ENCODE data around the gene TNFAIP3.

TNFAIP3 gene

DNA sequence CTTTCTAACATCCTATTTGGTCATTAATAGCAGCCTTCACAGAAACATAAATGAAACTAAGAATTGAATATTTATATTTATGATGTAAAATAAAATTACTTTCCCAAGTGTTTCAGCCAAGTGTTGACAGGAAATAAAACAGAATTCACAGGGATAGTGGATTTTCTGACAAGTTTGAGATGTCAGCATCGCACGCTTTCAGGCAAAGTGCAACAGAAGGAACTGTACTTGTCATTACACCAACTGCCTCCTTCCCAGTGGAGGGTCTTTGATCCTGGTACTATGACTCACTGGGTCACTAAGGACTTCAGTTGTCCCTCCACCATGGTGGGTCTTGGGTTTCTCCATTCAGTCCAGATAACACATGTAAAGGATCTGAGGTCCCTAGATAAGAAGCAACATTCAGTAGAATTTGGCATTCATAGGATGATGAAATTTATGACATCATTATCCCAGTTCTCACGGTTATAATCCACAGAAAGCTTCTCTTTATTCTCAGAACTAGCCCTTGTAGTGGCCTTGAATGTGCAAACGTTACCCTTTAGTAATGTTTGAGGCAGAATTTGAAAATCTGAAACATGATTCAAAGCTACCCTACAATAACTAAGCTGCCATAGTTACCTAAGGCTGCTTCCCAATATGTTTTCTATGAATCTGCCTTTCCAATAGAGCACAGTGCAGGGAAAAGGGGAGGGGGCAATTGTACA, 3.8 kb upstream of the TNFAIP3 start:
- FAIRE-seq, result no peak

DNA sequence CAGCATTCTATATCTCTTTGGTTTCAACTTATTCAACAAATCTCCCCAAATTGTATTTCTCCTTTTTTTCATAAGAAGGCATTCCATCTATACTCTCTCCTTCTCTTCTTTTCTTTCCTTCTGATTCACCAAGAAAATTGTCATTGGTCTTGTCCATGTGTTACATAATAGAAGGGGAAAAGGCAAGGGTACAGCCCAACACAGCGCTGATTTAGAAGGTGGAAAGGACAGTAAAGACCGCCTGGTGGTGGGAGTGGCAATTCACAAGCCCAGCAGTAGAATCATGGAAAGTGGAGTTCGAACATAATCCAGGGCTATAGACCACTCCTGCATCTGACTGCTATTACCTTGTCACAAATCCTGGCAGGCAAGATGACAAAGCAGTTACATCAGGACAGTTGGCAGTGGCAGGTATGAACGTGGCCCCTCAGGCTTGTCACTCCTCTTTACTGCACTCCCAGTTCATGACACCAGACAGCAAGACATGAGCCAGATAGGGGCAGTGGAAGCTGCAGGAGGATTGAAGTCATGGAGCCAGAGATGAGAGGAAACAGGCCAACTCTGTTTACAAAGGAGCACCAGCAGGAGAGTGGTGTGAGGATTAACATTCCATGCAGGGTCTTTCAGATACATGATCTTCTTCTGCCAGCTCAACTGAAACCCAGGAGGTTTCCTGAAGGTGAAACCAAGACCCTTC, 2.1 kb upstream of the TNFAIP3 start:
- FAIRE-seq (no peak), DNase-seq (ENCODE audit: low spot score) (no peak)

More for the DNA sequence above, 3.8 kb upstream of the TNFAIP3 start:
- DNase-seq (ENCODE audit: low spot score), result no peak

DNA sequence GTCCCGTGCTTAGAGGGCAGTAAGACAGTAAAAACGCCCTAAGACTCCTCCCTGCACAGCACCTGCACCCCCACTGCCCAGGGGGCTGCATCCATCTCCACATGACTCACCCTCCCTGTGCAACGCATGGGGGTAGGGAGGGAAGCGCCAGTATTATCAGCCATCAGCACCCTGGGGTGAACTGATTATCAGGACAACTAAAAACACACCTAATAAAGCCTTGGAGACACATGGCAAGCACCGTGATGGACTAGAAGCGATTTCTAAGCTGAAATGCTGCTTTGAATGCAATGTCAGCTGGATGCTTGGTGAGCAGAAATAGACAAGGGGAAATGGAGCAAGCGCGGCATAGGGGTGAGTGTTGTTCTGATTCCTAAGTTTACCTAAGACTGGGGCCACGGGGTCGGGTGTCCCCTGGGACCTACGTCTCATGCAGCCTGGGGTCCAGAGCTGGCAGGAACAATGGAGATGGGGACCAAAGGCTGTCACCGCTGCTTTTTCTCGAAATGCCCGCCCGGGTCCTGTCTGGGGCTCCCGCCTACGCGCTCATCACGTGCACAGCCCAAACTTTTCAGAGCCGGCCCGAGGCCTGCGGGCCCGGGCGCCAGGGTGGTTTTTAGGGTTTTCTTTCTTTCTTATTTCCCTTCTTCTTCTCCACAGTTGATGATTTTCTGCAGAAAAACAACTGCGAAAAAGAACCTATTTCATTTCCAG, 702 bp upstream of the TNFAIP3 start:
- no peak for FAIRE-seq
- DNase-seq (ENCODE audit: low spot score), result peak; percentile 47

DNA sequence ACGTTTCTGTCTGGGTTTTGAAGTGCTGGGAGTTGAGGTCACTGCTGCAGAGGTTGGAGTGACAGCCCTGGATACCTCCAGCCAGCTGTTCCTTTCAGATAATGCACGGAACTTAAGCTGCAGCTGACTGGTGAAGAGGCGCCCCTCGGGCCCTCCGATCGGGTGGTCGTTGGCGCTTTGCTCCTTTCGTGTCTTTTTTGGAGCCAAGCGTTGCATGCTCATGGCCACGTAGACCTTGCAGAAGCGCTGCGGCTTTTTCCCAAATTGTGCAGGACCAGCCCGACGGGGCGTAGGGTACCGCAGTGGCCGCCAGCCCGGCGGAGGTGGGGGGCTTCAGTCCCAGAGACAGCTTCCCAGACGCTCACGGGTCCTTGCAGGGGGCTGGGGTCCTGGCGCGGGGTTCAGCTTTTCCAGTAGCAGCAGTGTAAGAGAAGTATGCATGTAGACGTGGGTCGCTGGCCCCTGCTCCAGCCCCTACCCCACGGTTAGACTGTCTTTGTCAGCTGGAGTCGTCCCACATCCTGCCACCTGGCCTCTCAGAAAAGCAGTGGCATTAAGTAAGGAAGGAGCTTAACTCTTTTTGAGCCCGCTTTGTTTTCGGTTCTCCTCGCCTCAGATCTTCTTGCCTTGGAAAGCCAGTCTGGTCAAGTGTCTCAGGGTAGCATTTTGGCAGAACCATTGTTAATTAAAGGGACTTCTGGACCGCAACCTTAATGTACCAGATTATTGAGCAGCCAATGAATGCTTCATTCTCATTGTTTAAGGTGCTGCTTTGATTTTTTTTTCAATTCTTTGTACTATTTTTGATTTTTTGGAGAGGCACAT, 838 bp downstream of the TNFAIP3 start:
- DNase-seq (ENCODE audit: low spot score) (peak; percentile 27), FAIRE-seq (no peak)

DNA sequence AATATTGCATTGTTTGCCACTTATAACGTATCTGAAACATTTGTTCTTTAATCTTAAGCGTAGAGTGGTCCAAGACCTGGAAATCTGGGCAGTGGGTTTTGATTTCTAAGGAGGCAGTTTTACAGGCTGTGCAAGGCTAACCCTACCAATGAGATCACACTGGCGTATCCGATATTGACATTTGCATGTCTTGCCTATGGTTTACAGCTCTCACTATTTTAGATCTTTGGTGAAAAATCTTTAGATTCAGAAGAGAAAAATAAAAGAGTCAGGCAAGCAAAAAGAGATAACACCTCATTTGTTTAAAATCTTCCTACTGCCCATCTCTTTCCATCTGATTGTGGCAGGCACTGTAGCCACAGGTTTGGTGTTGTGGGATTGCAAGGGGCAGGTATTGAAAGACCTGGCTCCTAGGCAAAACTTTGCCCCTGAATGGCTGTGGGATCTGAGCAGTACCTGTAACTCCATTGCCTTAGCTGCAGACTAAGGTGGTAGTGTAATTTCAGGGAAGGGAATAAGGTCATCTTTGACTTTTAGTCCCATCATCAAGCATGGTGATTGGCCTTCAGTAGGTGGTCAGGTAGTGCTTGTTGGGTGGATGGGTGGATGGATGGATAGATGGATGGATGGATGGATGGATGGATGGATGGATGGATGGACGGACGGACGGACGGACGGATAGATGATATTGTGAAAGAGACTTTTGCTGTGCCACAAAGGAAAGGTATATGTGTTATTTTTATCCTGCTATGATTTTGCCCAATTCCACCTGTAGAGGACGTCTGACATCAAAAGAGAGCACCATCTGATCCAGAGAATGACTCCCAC, 1.9 kb downstream of the TNFAIP3 start:
- DNase-seq (ENCODE audit: low spot score) (no peak), FAIRE-seq (no peak)

DNA sequence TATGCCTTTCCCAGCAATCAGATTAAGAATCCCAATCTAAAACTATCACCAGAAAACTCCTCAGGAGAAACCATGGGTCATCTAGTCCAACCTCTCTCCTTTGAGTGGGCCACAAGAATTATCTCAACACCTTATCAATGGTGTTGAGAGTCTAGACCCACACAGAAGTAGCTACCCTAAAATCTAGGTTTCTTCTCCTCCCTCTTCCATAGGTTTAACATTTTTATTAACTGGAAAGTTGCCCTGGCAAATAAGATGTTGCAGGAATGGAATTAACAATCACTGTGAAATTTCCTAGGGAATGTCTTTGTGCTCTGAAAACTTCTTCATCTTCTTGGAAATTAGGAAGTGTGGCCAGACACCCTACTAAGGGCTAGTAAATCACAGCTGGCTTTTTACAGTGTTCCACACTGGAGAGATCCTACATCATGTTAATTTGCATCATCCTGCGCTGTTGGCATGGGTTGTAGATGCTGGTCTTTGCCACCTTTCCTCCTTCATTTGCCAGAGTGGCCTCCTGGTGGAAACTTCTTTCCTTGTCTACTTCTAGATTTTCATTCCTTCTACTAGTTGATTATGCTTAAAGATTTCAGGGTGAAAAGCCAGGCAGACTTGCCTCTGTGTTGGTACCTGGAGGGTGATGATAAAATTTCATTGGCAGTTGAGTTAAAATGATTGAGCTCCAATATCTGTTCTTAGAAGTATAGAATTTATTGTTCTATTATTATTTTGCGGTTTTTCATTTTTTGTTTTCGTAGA, 2.7 kb downstream of the TNFAIP3 start:
- DNase-seq (ENCODE audit: low spot score), result no peak
- no peak for FAIRE-seq

DNA sequence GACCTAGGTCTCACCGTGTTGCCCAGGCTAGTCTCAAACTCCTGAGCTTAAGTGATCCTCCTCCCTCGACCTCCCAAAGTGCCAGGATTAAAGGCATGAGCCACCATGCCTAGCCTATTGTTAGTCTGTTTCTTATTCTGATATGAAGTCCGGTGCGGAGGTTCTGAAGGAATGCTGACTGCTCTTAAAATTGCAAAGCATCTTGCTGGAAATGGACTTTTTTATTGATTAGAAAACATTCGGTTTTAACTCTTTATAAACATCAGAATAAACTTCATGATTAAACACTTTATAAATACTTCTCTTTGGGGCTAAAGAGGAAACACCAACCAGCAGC, 3.2 kb downstream of the TNFAIP3 start:
- no peak for FAIRE-seq

DNA sequence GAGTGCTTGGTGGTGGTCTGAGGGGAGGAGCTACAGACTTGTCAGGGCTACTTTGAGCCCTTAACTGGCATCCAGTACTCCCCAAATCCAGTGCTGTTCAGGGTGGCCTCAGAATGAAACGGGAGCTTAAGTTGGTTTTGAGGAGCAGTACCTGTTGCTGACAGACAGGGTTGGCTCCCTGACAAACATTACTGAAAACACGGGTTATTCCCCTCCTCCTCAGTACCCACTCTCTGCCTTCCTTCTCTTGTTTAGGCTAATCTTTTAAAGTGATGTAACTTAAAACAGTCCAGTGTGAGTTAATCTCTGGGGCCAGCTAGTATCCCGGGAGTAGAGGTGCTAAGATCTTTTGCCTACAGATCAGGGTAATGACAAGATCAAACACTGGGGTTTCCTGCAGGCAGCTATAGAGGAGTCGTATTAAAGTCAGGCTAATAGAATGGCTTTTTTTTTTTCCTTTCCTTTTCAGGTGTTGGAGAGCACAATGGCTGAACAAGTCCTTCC, 3.7 kb downstream of the TNFAIP3 start:
- DNase-seq (ENCODE audit: low spot score), result no peak
- no peak for FAIRE-seq

More for the DNA sequence above, 3.2 kb downstream of the TNFAIP3 start:
- DNase-seq (ENCODE audit: low spot score), result no peak

DNA sequence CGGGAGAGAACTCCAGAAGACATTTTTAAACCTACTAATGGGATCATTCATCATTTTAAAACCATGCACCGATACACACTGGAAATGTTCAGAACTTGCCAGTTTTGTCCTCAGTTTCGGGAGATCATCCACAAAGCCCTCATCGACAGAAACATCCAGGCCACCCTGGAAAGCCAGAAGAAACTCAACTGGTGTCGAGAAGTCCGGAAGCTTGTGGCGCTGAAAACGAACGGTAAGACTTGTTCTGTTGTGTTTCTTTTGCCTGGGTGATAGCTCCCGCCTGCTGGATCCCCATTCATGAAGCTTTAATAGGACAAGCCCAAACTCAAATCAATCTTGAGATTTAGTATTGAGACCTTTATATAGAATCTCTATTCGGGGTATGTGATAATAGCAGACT, 4.2 kb downstream of the TNFAIP3 start:
- DNase-seq (ENCODE audit: low spot score), result no peak
- no peak for FAIRE-seq

DNA sequence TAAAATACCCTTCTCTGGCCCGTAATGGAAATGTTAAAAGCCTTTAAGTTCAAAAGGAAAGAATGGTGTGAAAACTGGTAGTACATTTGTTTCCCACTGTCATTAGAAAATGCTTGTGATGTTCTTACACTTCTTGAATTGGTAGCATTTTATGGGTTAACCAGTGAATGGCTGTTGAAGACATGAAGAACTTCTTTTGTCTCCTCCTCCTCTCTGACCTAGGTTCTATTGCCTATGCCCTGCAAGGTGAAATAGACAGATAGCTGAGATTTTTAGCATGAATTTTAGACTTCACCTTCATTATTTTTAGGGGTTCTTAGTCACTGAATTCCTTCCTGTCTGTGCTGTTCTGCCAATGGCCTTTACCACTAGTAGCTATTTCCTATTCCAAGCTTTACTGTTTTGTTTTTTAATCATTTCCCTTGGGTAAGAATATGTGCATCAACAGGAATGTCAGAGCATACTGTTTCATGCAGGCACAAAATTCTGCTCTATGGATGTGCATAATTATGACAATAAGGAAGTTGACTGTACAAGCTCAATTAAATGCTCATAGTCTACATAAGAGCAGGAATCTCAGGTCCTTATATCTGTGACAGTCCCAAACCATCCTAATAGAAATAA, 4.9 kb downstream of the TNFAIP3 start:
- FAIRE-seq (no peak), DNase-seq (ENCODE audit: low spot score) (no peak)

DNA sequence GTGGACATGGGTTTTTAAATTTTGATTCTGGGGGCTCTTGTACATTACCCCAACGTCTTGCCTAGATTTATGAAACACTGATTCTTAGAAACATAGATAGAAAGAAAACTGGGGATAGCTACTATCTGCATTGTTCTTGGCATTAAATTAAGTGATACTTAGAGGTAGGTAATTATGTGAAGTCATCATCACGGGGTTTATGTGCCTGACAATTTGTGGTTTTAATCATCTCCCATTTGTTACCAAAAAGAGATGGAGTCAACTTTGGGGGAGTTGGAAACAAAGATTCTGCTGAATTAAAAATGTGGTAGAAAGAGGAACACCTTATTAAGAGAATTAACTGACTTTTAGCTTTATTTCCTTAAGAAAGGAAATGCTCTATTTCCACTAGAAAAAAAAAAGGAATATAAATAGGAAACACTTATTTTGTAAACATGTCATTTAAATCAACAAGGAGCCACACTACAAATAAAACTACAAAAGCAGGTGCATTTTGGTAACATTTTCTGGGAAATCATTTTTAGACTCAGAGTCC, 5.6 kb downstream of the TNFAIP3 start:
- no peak for DNase-seq (ENCODE audit: low spot score)
- FAIRE-seq, result no peak

DNA sequence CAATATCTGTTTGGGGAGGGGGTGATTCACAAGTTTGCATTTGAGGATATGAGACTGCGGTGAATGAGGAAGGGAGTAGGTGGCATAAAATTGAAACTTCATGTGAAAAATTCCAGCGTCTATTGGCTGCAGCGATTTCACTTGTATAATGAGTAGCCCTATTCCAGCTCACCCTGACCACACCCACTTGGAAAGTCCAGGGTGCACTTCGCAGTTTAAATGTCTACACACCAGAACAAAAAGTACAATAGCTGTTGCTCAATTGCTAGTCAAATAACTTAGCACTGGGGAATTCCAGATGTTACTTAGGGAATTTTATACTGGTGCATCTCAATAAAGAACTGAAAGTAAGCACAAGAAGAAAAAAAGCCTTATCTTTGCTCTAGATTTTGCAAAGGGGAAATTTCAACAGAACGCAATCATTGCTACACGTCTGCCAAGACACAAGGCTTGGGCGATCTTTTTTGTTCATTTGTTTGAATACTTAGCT, 6.3 kb downstream of the TNFAIP3 start:
- DNase-seq (ENCODE audit: low spot score) (no peak), FAIRE-seq (no peak)

DNA sequence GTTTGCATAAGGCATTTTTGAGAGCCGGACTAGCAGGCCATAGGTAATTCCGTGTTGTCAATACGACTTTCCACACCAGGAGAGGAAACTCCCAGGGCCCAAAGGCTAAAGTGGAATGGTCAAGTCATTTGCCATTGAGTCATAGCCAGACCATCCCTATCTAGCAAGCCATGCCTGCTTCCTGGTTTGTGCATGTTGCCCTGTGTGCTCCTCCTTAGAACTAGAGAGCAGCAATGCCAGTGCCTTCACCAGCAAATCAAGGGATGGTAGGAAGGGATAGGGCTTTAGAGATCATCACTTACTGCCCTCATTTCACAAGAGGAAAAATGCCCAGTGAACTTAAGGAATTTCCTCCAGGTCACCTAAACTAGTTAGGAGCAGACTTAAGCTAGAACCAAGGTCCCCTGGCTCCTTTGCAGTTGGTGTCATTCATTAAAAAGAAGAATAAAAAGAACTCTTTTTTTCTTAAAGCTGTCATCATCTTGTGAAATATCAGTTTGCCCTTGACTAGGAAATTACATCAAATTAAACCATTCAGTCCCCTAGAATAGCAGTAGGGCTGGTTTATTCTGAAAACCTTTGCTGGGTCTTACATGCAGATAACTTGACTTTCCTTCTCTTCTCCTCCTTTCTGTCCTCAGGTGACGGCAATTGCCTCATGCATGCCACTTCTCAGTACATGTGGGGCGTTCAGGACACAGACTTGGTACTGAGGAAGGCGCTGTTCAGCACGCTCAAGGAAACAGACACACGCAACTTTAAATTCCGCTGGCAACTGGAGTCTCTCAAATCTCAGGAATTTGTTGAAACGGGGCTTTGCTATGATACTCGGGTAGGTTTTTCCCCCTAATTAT, 7.4 kb downstream of the TNFAIP3 start:
- no peak for DNase-seq (ENCODE audit: low spot score)
- no peak for FAIRE-seq

DNA sequence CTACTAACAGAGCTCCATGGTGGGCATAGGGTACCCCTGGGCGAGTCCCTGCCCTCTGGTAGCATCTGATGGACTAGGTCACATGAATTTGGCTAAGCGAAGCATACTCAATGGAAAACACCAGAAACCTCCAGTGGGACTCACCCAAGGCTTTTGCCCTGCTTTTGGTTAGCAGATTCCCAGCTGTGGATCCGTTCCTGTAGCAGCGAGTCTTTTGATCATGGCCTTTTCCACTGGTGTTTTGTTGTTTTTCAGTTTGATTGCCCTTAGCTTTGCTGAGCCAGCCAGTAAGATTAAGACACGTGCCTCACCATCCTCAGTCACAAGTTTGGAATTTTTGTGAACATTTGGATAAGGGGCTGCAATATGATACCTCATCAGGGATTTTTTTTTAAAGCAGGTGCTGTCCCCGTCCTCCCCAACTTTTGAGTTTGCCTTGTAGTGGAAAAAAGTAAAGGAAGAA, 8.0 kb downstream of the TNFAIP3 start:
- FAIRE-seq (no peak), DNase-seq (ENCODE audit: low spot score) (no peak)

DNA sequence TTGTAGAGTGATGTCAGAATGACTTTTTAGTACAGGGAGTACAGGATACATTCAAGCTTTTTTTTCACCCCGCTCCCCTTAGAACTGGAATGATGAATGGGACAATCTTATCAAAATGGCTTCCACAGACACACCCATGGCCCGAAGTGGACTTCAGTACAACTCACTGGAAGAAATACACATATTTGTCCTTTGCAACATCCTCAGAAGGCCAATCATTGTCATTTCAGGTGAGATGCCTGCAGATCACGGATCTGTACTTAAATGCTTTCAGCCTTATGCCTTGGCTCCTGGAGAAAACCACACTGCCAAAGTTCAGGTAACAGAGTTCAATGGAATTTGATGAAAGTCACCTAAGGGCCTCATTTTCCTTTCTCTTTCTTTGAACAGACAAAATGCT, 8.5 kb downstream of the TNFAIP3 start:
- DNase-seq (ENCODE audit: low spot score), result no peak
- FAIRE-seq, result no peak

DNA sequence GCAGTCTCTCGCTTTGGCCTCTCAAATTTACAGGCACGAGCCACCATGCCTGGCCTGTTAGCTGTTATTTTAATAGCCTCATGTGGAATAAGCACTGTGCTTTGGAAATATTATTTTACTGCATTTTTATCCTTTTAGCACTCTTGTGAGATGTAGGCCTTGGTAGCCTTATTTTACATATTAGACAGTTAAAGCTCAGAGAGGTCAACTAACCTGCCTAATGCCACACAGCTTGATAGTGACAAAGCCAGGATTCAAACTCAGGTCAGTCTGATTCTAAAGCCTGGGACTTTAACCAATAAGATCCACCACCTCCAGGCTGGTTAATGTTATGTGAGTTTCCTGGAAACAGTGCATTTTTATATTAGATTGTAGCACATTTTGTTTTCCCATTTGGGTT, 9.5 kb downstream of the TNFAIP3 start:
- no peak for FAIRE-seq
- DNase-seq (ENCODE audit: low spot score), result no peak

DNA sequence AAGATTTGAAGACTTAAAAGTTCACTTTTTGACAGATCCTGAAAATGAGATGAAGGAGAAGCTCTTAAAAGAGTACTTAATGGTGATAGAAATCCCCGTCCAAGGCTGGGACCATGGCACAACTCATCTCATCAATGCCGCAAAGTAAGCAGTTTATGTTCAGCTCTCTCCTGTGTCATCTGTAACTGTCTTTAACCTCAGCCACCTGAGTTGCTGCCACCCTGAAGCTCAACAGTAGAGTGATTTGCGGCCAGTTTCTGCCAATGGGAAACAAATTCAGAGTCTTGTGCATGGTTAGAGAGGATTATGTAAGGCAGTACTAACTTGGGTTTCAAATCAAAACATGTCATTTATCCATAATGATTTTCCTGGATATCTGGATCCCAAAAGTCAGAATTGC, 10.1 kb downstream of the TNFAIP3 start:
- DNase-seq (ENCODE audit: low spot score), result no peak
- no peak for FAIRE-seq

DNA sequence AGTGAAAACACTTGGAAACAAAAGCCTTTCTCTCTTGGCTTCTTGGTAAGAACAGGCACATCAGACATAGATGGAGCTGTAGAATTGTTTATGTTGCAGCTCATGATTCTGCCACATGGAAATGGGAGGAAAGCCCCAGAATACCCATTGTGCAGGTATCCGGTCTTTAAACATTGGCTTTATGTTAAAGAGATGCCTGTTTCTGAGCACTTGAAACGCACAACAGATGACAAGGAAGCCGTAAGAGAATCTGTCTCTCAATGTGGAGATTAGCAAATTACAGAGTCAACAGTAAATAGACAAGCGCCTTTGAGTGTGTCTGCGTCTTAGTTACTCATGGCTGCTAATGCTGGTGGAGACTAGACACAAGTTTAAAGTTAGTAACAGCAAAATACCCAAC, 10.5 kb downstream of the TNFAIP3 start:
- FAIRE-seq (no peak), DNase-seq (ENCODE audit: low spot score) (no peak)

Measured in urothelium cell line (cell line).